GM12874 (cell line): ENCODE measurements around the gene ABHD13.

Source experiments
- TF ChIP-seq, protein P1 (sequence below): IDR thresholded peaks from 2 replicates; pipeline ENCODE4 v1.5.1; 2011; ENCODE audit warnings: low read depth, mild to moderate bottlenecking, control low read depth, low read length, moderate library complexity; ENCODE audit not compliant: insufficient read depth

The ABHD13 gene

GRCh38 chr13:108212886-108213285 lies 5.3 kb upstream of the ABHD13 start:
- TF ChIP-seq, protein P1, sequence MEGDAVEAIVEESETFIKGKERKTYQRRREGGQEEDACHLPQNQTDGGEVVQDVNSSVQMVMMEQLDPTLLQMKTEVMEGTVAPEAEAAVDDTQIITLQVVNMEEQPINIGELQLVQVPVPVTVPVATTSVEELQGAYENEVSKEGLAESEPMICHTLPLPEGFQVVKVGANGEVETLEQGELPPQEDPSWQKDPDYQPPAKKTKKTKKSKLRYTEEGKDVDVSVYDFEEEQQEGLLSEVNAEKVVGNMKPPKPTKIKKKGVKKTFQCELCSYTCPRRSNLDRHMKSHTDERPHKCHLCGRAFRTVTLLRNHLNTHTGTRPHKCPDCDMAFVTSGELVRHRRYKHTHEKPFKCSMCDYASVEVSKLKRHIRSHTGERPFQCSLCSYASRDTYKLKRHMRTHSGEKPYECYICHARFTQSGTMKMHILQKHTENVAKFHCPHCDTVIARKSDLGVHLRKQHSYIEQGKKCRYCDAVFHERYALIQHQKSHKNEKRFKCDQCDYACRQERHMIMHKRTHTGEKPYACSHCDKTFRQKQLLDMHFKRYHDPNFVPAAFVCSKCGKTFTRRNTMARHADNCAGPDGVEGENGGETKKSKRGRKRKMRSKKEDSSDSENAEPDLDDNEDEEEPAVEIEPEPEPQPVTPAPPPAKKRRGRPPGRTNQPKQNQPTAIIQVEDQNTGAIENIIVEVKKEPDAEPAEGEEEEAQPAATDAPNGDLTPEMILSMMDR, result no peak

- TF ChIP-seq, protein P1, result no peak
Observed at GRCh38 chr13:108213946-108214345, 4.2 kb upstream of the ABHD13 start.

DNA sequence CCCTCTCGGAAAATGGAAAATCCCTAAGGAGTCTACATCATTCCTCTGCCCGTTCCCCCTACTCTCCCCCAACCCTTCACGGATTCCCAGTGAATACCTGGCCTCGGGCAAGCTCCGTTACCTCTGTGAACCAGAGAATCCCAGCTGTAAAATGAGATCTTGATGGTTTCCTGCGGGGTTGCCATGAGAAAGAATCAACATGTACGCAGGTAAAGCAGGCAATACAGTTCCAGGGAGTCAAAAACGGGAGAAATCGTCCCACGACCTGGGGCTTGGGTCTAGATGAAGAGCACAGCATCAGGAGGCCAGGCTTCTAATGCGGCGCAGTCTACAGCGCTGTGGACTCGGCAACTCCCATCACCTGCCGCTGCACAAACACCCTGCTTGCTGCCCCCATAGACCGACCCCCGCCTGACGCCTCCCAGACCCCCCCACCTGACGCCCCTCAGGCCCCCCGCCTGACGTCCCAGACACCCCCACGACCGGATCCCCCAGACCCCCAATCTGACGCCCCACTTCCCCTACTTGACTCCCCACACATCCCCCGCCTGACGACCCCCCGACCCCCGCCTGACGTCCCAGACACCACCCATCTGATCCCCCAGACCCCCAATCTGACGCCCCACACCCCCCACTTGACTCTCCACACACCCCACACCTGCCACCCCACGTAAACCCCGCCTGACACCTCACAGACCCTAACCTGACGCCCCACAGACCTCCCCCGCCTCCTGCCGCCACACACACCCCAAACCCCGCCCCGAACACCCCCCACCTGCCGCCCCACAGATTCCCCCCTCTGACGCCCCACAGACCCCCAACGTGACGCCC lies 3.5 kb upstream of the ABHD13 start:
- TF ChIP-seq, protein P1, result no peak

DNA sequence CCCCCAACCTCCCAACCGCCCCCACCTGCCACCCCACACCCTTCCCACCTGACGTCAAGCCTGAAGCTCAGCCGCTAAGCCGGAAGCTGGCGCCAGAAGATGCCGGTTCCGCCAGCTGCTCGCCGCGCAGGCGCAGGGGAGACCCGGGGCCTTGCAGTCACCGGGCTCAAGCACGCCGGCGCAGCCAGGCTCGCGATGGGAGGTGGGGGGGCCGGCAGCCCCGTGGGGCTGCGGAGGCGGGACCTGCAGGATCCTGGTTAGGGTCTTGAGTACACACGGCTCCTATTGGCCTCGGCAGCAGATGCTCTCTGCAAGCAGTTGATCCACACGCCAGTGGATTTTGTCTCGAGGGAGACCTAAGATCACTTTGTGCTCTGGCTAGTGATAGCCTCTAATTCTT lies 2.8 kb upstream of the ABHD13 start, which contains the start of gene LIG4:
LIG4 (minus strand) TSS at position 101 of the 400 bp plus-strand sequence. CDS start 4,268 bp downstream, outside the sequence.
- TF ChIP-seq, protein P1, result no peak

DNA sequence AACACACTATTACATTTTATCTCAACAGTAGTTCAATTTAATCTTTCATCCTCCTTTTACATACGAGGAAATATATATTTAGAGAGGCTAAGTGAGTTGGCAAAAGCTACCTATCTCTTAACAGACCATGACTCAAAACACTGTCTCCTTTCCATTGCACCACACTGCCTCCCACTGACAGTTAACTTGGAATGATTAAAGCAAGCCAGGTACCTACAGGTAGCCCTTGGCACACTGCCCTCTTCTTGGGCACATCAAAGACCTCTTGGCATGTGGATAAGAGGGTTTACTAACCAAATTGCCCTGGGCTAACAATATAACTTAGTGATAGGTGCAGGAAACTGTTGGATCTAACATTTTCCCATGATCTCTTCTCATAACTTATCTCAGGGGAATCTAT lies 1.8 kb downstream of the ABHD13 start:
- TF ChIP-seq, protein P1, result no peak

GRCh38 chr13:108223687-108224503 lies 5.7 kb downstream of the ABHD13 start:
- TF ChIP-seq, protein P1, result no peak

GRCh38 chr13:108225440-108225839 lies 7.2 kb downstream of the ABHD13 start:
- TF ChIP-seq, protein P1, result no peak
